Measurements from ENCODE around the gene GPC3. TPM values are rescaled to one million over a fixed set of nuclear protein-coding genes. Genes with fewer than 3 reads are reported as not detected.

GPC3 gene
- total and polyA plus RNA-seq, 5 donors from 2014 or later: 0.34 to 0.93 (median 0.44) TPM; not detected in 2

DNA sequence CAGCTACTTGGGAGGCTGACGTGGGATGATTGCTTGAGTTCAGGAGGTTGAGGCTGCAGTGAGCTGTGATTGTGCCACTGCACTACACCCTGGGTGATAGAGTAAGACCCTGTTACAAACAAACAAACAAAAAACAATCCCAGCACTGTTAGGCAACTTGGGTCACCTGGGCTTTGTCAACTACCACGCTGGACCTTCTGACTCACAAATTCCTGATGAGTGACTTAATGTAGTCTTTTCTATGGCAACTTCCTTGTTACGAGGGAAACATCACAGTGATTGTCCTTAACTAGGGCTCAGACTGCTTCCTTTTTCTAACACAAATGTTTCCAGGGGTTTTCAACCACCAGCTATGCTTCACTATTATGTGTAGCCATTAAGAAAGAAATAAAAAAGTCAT, 441.3 kb downstream of the GPC3 start:
- ATAC-seq (ENCODE audit: low read depth in 2 of 2): no peak

DNA sequence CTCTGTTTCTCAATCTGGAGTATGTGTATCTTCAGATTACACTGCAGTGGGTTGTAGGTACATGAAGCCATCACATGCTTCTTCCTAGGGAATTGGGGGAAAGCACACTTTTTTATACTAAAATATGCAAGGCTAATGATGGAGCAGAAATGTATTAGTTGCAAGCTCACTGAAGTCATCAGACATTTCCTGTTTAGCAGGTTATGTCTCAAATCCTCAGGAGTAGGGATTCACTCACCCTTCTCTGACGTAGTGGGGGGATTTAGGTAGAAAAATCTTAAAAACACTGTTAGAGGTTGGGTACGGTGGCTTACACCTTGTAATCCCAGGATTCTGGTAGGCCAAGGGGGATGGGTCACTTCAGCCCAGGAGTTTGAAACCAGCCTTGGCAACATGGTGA, 441.7 kb downstream of the GPC3 start:
- H3K27me3 Mint-ChIP-seq: no peaks in the 10 kb centered on the region
- no peaks in the 10 kb centered on the region for H3K9me3 ChIP-seq (ENCODE audit: control insufficient read depth in 2 of 2, low read length in 2 of 2)
- ATAC-seq (ENCODE audit: low read depth in 2 of 2): no peak
- H3K36me3 ChIP-seq (ENCODE audit: control insufficient read depth, insufficient read depth, low read length): no peaks in the 10 kb centered on the region
- H3K27ac Mint-ChIP-seq: no peak overlapping the region
- no peak overlapping the region for H3K4me3 Mint-ChIP-seq
- H3K4me1 ChIP-seq (ENCODE audit: control insufficient read depth, insufficient read depth, low read length, poor library complexity, severe bottlenecking): no peaks in the 10 kb centered on the region
- H3K36me3 Mint-ChIP-seq: no peaks in the 10 kb centered on the region
- no peaks in the 10 kb centered on the region for H3K27me3 ChIP-seq (ENCODE audit: control insufficient read depth, insufficient read depth, low read length)
- DNase-seq: no peak
- H3K4me1 Mint-ChIP-seq: peaks cover 0 to 2% (median 0%) of the 10 kb centered on the region in 4 donors
- H3K4me3 ChIP-seq (ENCODE audit: low read depth, low read length): no peak overlapping the region
- H3K9me3 Mint-ChIP-seq: peaks cover 0 to 6% (median 0%) of the 10 kb centered on the region in 7 donors
- no peak overlapping the region for H3K27ac ChIP-seq (ENCODE audit: insufficient read depth, low read length, poor library complexity, severe bottlenecking)

More for the DNA sequence above, 441.3 kb downstream of the GPC3 start:
- H3K9me3 Mint-ChIP-seq: peaks cover 0 to 3% (median 0%) of the 10 kb centered on the region in 7 donors
- H3K27ac ChIP-seq (ENCODE audit: insufficient read depth, low read length, poor library complexity, severe bottlenecking): no peak overlapping the region
- H3K27me3 ChIP-seq (ENCODE audit: control insufficient read depth, insufficient read depth, low read length): no peaks in the 10 kb centered on the region
- H3K27ac Mint-ChIP-seq: no peak overlapping the region
- H3K4me1 ChIP-seq (ENCODE audit: control insufficient read depth, insufficient read depth, low read length, poor library complexity, severe bottlenecking): no peaks in the 10 kb centered on the region
- H3K9me3 ChIP-seq (ENCODE audit: control insufficient read depth in 2 of 2, low read length in 2 of 2): no peaks in the 10 kb centered on the region
- H3K27me3 Mint-ChIP-seq: no peaks in the 10 kb centered on the region
- H3K4me3 ChIP-seq (ENCODE audit: low read depth, low read length): no peak overlapping the region
- no peak for DNase-seq
- no peaks in the 10 kb centered on the region for H3K36me3 ChIP-seq (ENCODE audit: control insufficient read depth, insufficient read depth, low read length)
- no peak overlapping the region for H3K4me3 Mint-ChIP-seq
- peaks cover 0 to 2% (median 0%) of the 10 kb centered on the region in 4 donors for H3K4me1 Mint-ChIP-seq
- H3K36me3 Mint-ChIP-seq: no peaks in the 10 kb centered on the region

DNA sequence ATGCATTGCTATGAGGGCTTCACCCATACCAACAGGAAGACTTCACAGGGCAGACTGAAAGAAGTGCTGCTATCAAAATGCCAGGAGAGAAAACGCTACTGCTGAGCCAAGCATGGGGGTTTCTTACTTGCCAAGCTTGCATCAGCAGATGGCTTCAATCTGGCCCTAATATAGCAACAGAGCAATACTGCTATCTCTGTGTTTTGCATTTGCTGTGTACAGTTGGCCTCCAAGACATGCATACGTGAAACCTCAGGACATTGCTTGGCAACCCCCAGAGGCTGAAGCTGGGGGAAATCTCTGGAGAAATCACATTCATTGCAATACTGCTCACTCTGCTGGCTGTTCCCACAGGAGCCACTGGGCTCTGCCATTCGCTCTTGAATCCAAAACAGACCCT, 442.9 kb downstream of the GPC3 start:
- Histone ChIP-seq H3K4me1 (ENCODE audit: control insufficient read depth, insufficient read depth, low read length, poor library complexity, severe bottlenecking) (no peaks in the 10 kb centered on the region), H3K27ac (ENCODE audit: insufficient read depth, low read length, poor library complexity, severe bottlenecking) (no peak overlapping the region), H3K36me3 (ENCODE audit: control insufficient read depth, insufficient read depth, low read length) (no peaks in the 10 kb centered on the region), H3K9me3 (ENCODE audit: control insufficient read depth in 2 of 2, low read length in 2 of 2) (no peaks in the 10 kb centered on the region), H3K27me3 (ENCODE audit: control insufficient read depth, insufficient read depth, low read length) (no peaks in the 10 kb centered on the region), H3K4me3 (ENCODE audit: low read depth, low read length) (no peak overlapping the region)
- Mint-ChIP-seq H3K27me3 (no peaks in the 10 kb centered on the region), H3K27ac (no peak overlapping the region), H3K4me3 (no peak overlapping the region), H3K36me3 (no peaks in the 10 kb centered on the region), H3K9me3 (peaks cover 0 to 6% (median 0%) of the 10 kb centered on the region in 7 donors), H3K4me1 (peaks cover 0 to 2% (median 0%) of the 10 kb centered on the region in 4 donors)
- no peak for DNase-seq
- no peak for ATAC-seq (ENCODE audit: low read depth in 2 of 2)

DNA sequence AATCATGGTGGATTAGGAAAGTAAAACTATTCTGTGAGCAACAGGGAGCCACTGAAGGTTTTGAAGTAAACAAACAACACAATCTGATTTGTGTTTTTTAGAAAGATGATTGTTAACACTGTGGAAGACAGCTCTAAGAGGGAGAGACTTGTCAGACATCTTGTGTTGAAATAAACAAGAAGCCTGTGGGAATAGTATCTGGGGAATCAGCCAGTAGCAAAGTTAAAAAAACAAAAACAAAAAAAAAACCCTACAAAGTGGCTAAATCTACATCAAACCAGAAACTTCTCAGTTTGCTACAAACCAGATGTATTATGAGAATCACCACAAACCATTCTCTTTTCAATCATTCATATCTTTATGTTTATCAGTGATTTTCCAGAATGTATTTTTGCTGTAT, 444.4 kb downstream of the GPC3 start:
- H3K4me3 ChIP-seq (ENCODE audit: low read depth, low read length): no peak overlapping the region
- Mint-ChIP-seq H3K36me3 (no peaks in the 10 kb centered on the region), H3K4me1 (no peaks in the 10 kb centered on the region), H3K27ac (no peak overlapping the region), H3K27me3 (no peaks in the 10 kb centered on the region), H3K4me3 (no peak overlapping the region), H3K9me3 (peaks cover 0 to 6% (median 0%) of the 10 kb centered on the region in 7 donors)
- DNase-seq: no peak
- H3K9me3 ChIP-seq (ENCODE audit: control insufficient read depth in 2 of 2, low read length in 2 of 2): no peaks in the 10 kb centered on the region
- no peak overlapping the region for H3K27ac ChIP-seq (ENCODE audit: insufficient read depth, low read length, poor library complexity, severe bottlenecking)
- H3K27me3 ChIP-seq (ENCODE audit: control insufficient read depth, insufficient read depth, low read length): no peaks in the 10 kb centered on the region
- ATAC-seq (ENCODE audit: low read depth in 2 of 2): no peak
- no peaks in the 10 kb centered on the region for H3K36me3 ChIP-seq (ENCODE audit: control insufficient read depth, insufficient read depth, low read length)
- no peaks in the 10 kb centered on the region for H3K4me1 ChIP-seq (ENCODE audit: control insufficient read depth, insufficient read depth, low read length, poor library complexity, severe bottlenecking)

DNA sequence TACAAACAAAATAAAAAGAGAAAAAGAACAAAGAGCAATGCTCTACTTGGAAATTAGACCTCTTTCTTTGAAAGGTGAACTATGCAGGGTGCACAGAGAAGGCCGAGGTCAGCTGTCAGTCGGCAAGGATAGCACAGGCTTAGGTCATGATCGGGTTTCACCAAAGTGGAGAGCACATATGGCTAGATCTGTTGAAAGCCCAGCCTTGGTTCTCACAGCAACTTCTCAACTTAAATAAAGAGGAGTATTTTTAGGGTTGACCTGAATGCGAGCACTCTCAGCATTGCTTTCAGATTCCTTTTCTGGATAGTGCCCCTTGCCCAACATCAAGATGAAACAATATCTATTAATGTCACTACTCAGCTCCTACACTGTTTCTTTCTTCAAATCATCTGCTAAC, 447.2 kb downstream of the GPC3 start:
- Mint-ChIP-seq H3K4me3 (no peak overlapping the region), H3K36me3 (no peaks in the 10 kb centered on the region), H3K9me3 (peaks cover 0 to 6% (median 0%) of the 10 kb centered on the region in 7 donors), H3K4me1 (no peaks in the 10 kb centered on the region), H3K27me3 (no peaks in the 10 kb centered on the region), H3K27ac (no peak overlapping the region)
- H3K4me1 ChIP-seq (ENCODE audit: control insufficient read depth, insufficient read depth, low read length, poor library complexity, severe bottlenecking): no peaks in the 10 kb centered on the region
- no peak overlapping the region for H3K27ac ChIP-seq (ENCODE audit: insufficient read depth, low read length, poor library complexity, severe bottlenecking)
- DNase-seq: no peak
- H3K36me3 ChIP-seq (ENCODE audit: control insufficient read depth, insufficient read depth, low read length): no peaks in the 10 kb centered on the region
- ATAC-seq (ENCODE audit: low read depth in 2 of 2): no peak
- no peaks in the 10 kb centered on the region for H3K9me3 ChIP-seq (ENCODE audit: control insufficient read depth in 2 of 2, low read length in 2 of 2)
- H3K4me3 ChIP-seq (ENCODE audit: low read depth, low read length): no peak overlapping the region
- H3K27me3 ChIP-seq (ENCODE audit: control insufficient read depth, insufficient read depth, low read length): no peaks in the 10 kb centered on the region

DNA sequence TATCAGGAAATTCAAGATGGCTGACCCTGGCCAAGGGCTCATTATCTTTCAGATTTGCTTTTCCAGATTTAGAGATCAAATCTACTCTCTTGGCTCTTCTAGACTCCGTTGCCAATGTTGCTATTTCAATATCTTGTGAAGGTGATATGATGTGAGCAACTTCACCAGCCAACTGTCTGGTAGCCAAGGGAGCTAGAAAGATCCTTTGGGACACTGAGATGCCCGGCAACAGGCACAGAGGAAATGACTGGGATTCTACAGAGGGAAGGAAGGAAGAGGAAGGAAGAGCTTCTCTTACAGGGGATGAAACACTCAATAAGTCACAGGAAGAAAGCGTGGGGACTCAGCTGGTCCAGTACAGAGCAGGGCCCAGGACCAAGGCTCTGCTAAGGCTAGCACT, 448.3 kb downstream of the GPC3 start:
- Mint-ChIP-seq H3K27me3 (no peaks in the 10 kb centered on the region), H3K9me3 (peaks cover 0 to 6% (median 0%) of the 10 kb centered on the region in 7 donors), H3K36me3 (no peaks in the 10 kb centered on the region), H3K27ac (no peak overlapping the region), H3K4me3 (no peak overlapping the region), H3K4me1 (no peaks in the 10 kb centered on the region)
- no peaks in the 10 kb centered on the region for H3K9me3 ChIP-seq (ENCODE audit: control insufficient read depth in 2 of 2, low read length in 2 of 2)
- DNase-seq (no peak), ATAC-seq (ENCODE audit: low read depth in 2 of 2) (no peak)
- no peaks in the 10 kb centered on the region for H3K36me3 ChIP-seq (ENCODE audit: control insufficient read depth, insufficient read depth, low read length)
- no peaks in the 10 kb centered on the region for H3K4me1 ChIP-seq (ENCODE audit: control insufficient read depth, insufficient read depth, low read length, poor library complexity, severe bottlenecking)
- no peaks in the 10 kb centered on the region for H3K27me3 ChIP-seq (ENCODE audit: control insufficient read depth, insufficient read depth, low read length)
- no peak overlapping the region for H3K4me3 ChIP-seq (ENCODE audit: low read depth, low read length)
- no peak overlapping the region for H3K27ac ChIP-seq (ENCODE audit: insufficient read depth, low read length, poor library complexity, severe bottlenecking)

DNA sequence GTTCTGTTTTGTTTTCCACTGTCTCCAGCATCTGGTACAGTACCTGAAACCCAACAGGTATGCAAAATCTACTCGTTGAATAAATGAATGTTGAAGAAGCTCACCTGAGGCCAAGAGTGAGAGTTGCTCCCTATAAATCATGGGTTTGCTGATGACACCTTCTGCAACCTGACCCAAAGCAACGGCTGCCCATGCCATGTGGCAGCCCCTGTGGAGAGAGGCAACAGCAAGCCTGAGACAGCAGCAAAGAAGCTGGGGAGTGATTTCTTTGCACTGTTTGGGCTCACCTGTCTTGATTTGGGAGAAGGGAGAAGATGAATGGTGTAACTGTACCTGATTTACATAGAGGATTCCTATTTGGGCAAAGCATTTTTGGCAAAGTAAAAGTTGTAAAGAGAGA, 450.3 kb downstream of the GPC3 start:
- no peak overlapping the region for H3K4me3 Mint-ChIP-seq
- no peaks in the 10 kb centered on the region for H3K9me3 ChIP-seq (ENCODE audit: control insufficient read depth in 2 of 2, low read length in 2 of 2)
- no peaks in the 10 kb centered on the region for H3K27me3 ChIP-seq (ENCODE audit: control insufficient read depth, insufficient read depth, low read length)
- H3K9me3 Mint-ChIP-seq: peaks cover 0 to 3% (median 0%) of the 10 kb centered on the region in 7 donors
- no peaks in the 10 kb centered on the region for H3K4me1 ChIP-seq (ENCODE audit: control insufficient read depth, insufficient read depth, low read length, poor library complexity, severe bottlenecking)
- ATAC-seq (ENCODE audit: low read depth in 2 of 2) (no peak), DNase-seq (no peak)
- no peaks in the 10 kb centered on the region for H3K36me3 Mint-ChIP-seq
- no peak overlapping the region for H3K27ac Mint-ChIP-seq
- H3K27me3 Mint-ChIP-seq: no peaks in the 10 kb centered on the region
- H3K4me3 ChIP-seq (ENCODE audit: low read depth, low read length): no peak overlapping the region
- H3K4me1 Mint-ChIP-seq: no peaks in the 10 kb centered on the region
- no peak overlapping the region for H3K27ac ChIP-seq (ENCODE audit: insufficient read depth, low read length, poor library complexity, severe bottlenecking)
- H3K36me3 ChIP-seq (ENCODE audit: control insufficient read depth, insufficient read depth, low read length): no peaks in the 10 kb centered on the region

DNA sequence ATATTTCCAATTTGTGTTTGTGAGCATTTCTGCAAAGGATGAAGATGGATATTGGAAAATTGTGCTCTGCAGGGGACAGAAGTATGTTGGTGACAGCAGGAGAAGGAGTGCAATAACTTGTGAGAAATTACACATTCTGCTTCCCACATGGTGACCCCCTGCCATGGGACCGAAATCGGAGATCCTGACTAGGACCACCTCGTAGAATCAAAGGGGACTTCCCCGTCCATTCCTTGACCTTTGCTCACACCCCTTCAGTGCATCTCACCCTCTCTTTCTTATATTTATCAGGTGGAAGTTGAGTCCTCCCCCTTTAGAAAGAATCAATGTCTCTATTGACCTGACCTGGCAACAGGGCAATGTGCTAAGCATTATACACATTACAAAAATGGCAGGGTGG, 451.2 kb downstream of the GPC3 start:
- no peaks in the 10 kb centered on the region for H3K4me1 Mint-ChIP-seq
- no peaks in the 10 kb centered on the region for H3K27me3 ChIP-seq (ENCODE audit: control insufficient read depth, insufficient read depth, low read length)
- H3K9me3 Mint-ChIP-seq: peaks cover 0 to 3% (median 0%) of the 10 kb centered on the region in 7 donors
- no peaks in the 10 kb centered on the region for H3K36me3 ChIP-seq (ENCODE audit: control insufficient read depth, insufficient read depth, low read length)
- H3K9me3 ChIP-seq (ENCODE audit: control insufficient read depth in 2 of 2, low read length in 2 of 2): no peaks in the 10 kb centered on the region
- H3K27ac Mint-ChIP-seq: no peak overlapping the region
- DNase-seq: no peak
- no peak for ATAC-seq (ENCODE audit: low read depth in 2 of 2)
- H3K36me3 Mint-ChIP-seq: no peaks in the 10 kb centered on the region
- no peak overlapping the region for H3K4me3 ChIP-seq (ENCODE audit: low read depth, low read length)
- H3K27ac ChIP-seq (ENCODE audit: insufficient read depth, low read length, poor library complexity, severe bottlenecking): no peak overlapping the region
- H3K4me1 ChIP-seq (ENCODE audit: control insufficient read depth, insufficient read depth, low read length, poor library complexity, severe bottlenecking): no peaks in the 10 kb centered on the region
- H3K4me3 Mint-ChIP-seq: no peak overlapping the region
- no peaks in the 10 kb centered on the region for H3K27me3 Mint-ChIP-seq
